Measurements from ENCODE around the gene PIERCE2.

The PIERCE2 gene, protein sequence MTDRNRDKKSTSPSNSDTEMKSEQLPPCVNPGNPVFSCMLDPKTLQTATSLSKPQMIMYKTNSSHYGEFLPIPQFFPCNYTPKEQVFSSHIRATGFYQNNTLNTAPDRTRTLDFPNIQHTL

DNA sequence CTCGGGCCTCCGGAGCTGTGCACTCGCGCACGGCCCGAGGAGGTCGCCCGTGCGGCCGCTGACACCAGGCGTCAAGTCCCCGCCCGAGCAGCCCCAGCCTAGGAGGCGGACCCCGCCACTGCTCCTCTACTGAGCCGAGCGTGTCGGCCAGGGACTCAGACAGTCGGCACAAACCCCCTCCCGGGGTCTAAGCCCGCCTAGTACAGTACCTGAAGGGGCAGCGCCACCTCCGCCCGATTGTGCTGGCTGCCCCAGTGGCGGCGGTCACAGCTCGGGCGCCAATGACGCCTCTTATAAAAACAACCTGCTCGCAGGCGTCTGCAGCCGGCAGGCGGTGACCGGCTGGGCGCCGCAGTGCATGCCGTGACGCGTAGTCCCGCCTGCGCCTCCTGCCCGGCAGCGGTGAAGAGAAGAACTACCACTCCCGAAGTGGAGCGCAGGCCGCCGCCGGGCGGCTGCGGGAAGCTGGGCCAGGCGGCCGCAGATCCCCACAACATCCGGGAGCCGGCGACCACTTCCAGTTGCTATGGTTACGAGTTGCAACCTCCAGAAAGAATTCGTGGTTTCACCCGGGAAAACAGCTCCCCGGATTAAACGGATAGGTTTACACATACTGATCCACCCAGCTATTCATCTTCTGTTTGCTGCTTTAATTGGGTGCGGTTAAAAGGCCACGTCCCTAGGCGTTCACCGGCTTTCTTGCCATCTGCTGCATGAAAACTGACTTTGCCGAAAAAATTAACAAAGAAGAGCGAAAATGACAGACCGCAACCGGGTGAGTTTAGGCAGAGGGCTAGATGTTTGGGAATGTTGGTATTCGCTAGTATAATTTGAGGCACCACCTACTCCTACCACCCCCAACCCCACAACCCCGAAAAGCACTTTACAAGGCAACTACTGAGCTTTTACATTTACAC is at the start of gene PIERCE2, which contains the start of gene CCPG1:
Gene PIERCE2, plus strand, starts transcription at position 484 of the 917 bp plus-strand sequence. Its CDS starts 274 bp downstream, at position 758.
Gene CCPG1, minus strand, starts transcription at position 348 of the 917 bp plus-strand sequence. CDS start 18,935 bp downstream, outside the sequence.
- peak within 1 kb of the TSS; percentile 83 for H3K4me3 ChIP-seq (ENCODE audit: control insufficient read depth, low read depth, low read length)
- peak; percentile 74 for DNase-seq (ENCODE audit: low read depth)
- TF ChIP-seq, protein P1, sequence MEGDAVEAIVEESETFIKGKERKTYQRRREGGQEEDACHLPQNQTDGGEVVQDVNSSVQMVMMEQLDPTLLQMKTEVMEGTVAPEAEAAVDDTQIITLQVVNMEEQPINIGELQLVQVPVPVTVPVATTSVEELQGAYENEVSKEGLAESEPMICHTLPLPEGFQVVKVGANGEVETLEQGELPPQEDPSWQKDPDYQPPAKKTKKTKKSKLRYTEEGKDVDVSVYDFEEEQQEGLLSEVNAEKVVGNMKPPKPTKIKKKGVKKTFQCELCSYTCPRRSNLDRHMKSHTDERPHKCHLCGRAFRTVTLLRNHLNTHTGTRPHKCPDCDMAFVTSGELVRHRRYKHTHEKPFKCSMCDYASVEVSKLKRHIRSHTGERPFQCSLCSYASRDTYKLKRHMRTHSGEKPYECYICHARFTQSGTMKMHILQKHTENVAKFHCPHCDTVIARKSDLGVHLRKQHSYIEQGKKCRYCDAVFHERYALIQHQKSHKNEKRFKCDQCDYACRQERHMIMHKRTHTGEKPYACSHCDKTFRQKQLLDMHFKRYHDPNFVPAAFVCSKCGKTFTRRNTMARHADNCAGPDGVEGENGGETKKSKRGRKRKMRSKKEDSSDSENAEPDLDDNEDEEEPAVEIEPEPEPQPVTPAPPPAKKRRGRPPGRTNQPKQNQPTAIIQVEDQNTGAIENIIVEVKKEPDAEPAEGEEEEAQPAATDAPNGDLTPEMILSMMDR (IDR thresholded peaks at IDR 0.05; ENCODE audit: control insufficient read depth, insufficient read depth, low read depth, low read length, missing control alignments) = peak; percentile 58

DNA sequence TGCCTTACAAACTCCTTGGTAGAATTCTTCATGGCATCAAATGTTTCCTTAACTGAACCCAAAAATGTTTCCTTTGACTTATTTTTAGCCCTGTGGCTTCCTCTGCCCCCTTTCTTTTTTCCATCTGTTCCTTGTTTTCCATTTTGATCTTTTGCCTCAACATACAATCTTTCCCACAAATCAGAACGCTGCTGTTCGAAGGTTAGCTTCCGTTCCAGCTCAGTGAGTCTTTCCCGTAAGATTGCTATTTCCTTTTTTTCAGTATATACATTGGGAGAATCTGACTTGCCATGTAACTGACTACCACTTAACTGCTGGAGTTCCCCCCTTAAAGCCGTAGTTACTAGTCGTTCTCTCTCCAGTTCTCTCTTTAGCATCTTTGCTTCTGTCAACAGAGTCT is 48.0 kb upstream of the PIERCE2 start:
- H3K4me3 ChIP-seq (ENCODE audit: control insufficient read depth, low read depth, low read length) = no peak overlapping the region
- TF ChIP-seq, protein P1 (IDR thresholded peaks at IDR 0.05; ENCODE audit: control insufficient read depth, insufficient read depth, low read depth, low read length, missing control alignments) = no peak
- no peak for DNase-seq (ENCODE audit: low read depth)

DNA sequence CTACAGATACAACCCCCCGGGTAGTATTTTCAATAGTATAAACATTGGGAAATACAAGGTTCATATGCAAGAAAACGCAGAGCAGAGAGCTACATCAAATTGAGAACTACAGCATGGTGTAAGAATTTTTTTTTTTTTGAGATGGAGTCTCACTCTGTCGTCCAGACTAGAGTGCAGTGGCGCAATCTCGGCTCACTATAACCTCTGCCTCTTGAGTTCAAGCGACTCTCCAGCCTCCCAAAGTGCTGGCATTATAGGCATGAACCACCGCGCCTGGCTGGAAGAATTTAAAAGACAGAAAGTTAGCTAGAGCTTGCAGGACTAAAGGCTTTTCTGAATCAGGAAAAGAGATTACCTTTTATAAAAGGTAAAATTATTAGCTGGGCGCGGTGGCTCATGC is 47.2 kb upstream of the PIERCE2 start:
- TF ChIP-seq, protein P1 (IDR thresholded peaks at IDR 0.05; ENCODE audit: control insufficient read depth, insufficient read depth, low read depth, low read length, missing control alignments) = no peak
- H3K4me3 ChIP-seq (ENCODE audit: control insufficient read depth, low read depth, low read length) = no peak overlapping the region
- DNase-seq (ENCODE audit: low read depth) = no peak

DNA sequence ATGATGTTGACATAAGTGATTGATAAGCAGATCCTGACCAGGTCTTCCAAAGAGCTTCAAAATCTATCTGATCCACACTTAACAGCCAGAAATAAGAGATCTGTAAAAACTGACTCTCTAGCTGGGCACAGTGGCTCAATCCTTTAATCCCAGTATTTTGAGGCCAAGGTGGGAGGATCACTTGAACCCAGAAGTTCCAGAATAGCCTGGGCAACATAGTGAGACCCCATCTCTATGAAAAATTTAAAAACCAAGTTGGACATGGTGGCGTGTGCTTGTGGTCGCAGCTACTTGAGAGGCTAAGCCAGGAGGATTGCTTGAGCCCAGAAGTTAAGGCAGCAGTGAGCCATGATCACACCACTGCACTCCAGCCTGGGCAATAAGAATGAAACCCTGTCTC is 45.7 kb upstream of the PIERCE2 start:
- no peak for DNase-seq (ENCODE audit: low read depth)
- TF ChIP-seq, protein P1 (IDR thresholded peaks at IDR 0.05; ENCODE audit: control insufficient read depth, insufficient read depth, low read depth, low read length, missing control alignments) = no peak
- no peak overlapping the region for H3K4me3 ChIP-seq (ENCODE audit: control insufficient read depth, low read depth, low read length)

DNA sequence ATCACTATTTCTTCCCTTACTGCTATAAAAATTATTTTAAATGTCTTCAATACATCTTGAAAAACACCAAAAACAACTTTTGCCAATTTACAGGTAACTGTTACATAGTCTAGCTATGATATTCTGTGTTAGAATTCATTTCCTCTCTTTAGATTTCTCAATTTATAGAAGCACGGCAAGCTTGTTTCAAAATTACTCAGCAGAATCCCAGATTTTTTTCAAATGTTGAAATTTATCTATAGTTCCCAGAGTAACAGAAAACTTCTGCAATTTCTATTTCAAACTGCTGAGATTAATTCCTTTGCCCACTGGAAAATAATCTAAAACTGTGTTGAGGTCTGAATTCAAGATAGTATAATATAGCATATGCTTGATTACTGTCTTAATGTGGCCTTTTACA is 41.3 kb upstream of the PIERCE2 start:
- TF ChIP-seq, protein P1 (IDR thresholded peaks at IDR 0.05; ENCODE audit: control insufficient read depth, insufficient read depth, low read depth, low read length, missing control alignments) = no peak
- H3K4me3 ChIP-seq (ENCODE audit: control insufficient read depth, low read depth, low read length) = no peak overlapping the region
- DNase-seq (ENCODE audit: low read depth) = no peak

DNA sequence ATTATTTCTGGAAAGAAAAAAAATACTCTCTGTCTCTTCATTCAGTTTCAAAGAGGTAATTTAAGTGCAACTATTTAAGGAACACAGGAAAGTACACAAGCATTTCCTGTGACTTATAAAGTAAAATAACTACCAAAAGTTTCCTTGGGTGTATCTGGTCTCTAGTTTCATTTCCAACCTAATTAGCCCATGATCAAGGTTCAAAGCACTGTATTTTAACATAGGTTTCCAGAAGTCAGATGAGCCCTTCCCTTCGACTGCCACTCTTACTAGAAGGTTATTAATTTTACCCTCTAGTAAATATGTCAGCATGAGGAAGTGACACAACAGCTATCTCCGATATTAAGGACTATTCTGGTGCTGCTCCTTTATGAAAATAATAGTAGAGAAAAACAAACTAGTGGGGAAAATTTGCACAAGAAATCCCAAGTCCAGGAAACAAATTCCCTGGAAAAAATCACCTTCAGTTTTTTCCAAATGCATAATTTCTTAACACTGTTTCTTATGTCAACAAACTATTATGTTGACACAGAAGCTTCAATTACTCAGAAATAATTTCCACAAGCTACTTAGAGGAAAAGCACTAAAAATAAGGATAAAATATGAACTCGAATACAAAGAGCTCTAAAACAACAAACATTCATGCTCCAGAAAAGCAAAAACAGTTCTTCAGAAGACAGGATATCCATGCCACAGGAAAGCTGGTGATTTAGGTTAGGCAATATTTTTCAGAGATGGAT is 35.4 kb upstream of the PIERCE2 start:
- H3K4me3 ChIP-seq (ENCODE audit: control insufficient read depth, low read depth, low read length) = no peak overlapping the region
- DNase-seq (ENCODE audit: low read depth) = no peak
- TF ChIP-seq, protein P1 (IDR thresholded peaks at IDR 0.05; ENCODE audit: control insufficient read depth, insufficient read depth, low read depth, low read length, missing control alignments) = no peak
